ENCODE data around the gene COQ5. TPM values are rescaled to one million over a fixed set of nuclear protein-coding genes. Genes with fewer than 3 reads are reported as not detected.
A peak's percentile ranks its signal among the peaks of the same experiment; 100 is the strongest.
"Not testable (repeated sequence)": the region's sequence is repeated elsewhere in the genome, so short reads cannot be mapped to it uniquely, and the experiment has no call there.

The COQ5 gene
- polyA plus RNA-seq, 4 donors, result 62.0 to 73.6 (median 65.7) TPM

- peak in 2 of 4 donors; percentile 26 to 32 for DNase-seq (ENCODE audit: low read depth in 4 of 4, low spot score in 3 of 4)
Measured at GRCh38 chr12:120529641-120530417, 871 bp upstream of the COQ5 start.

- DNase-seq (ENCODE audit: low read depth in 4 of 4, low spot score in 3 of 4), result no peak
Measured at GRCh38 chr12:120522568-120522967, 6.4 kb downstream of the COQ5 start.

- DNase-seq (ENCODE audit: low read depth in 4 of 4, low spot score in 3 of 4), result not testable (repeated sequence)
Measured at GRCh38 chr12:120519324-120519723, 9.6 kb downstream of the COQ5 start.

- no peak for DNase-seq (ENCODE audit: low read depth in 4 of 4, low spot score in 3 of 4)
Measured at GRCh38 chr12:120515496-120515895, 13.5 kb downstream of the COQ5 start.

DNA sequence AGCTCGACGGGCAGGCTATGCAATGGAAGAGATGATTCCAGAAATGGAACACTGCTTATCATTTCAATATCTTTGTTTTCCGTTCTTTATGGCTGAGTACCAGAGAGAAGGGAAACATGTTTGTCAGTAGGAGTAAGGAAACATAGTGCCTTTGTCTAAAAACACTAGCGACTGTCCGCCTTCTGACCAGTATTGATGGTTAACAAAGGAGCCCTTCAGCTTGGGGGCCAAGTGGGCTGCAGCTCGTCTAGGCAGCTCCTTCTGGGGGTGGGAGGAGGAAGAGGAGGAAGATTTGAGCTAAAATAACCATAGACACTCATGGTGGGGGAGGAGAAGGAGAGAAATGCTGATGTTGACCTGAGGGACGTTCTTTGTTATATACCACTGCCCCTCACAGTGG, 15.0 kb downstream of the COQ5 start:
- DNase-seq (ENCODE audit: low read depth in 4 of 4, low spot score in 3 of 4), result no peak

DNA sequence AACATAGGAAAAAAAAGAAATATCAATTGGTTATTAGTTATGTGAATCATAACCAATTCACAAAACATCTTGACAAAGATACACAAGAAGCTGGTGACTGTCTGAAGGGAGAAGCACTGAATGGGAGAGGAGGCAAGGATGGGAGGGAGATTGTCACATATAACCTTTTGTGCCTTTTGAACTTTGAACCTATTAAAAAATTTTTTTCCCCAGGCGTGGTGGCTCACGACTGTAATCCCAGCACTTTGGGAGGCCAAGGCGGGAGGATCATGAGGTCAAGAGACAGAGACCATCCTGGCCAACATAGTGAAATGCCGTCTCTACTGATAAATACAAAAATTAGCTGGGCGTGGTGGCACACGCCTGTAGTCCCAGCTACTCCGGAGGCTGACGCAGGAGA, 20.4 kb downstream of the COQ5 start:
- DNase-seq (ENCODE audit: low read depth in 4 of 4, low spot score in 3 of 4), result no peak

- no peak for DNase-seq (ENCODE audit: low read depth in 4 of 4, low spot score in 3 of 4)
Measured at GRCh38 chr12:120504587-120504986, 24.4 kb downstream of the COQ5 start.

- no peak for DNase-seq (ENCODE audit: low read depth in 4 of 4, low spot score in 3 of 4)
Measured at GRCh38 chr12:120500581-120500980, 28.4 kb downstream of the COQ5 start.

GRCh38 chr12:120498870-120499515, 30.0 kb downstream of the COQ5 start:
- DNase-seq (ENCODE audit: low read depth in 4 of 4, low spot score in 3 of 4), result no peak

DNA sequence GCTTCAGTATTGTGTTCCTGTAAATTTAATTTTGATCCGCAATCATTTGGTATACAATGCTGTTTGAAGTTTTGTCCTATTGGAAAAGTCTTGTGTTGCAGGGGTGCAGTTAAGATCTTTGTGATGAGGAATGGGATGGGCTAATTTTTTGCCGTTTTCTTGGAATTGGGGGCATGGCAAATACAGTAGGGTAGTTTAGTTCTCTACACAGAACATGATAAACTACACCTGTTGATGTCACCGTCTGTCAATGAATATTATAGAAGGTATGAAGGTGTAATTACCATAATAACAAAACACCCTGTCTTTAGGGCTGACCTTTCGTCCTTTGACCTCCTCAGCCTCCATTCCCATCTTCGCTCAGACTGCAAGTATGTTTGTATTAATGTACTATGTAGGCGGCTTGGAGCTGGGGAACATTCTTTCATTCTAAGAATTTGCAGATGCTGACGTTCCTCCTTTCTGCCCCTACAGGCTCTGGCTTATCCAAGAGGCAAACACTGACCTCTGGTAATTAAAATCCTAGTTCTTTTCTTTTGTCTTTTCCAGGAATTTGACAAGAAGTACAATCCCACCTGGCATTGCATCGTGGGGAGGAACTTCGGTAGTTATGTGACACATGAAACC, 31.3 kb downstream of the COQ5 start:
- DNase-seq (ENCODE audit: low read depth in 4 of 4, low spot score in 3 of 4), result no peak

GRCh38 chr12:120496413-120497340, 32.3 kb downstream of the COQ5 start:
- no peak for DNase-seq (ENCODE audit: low read depth in 4 of 4, low spot score in 3 of 4)

DNA sequence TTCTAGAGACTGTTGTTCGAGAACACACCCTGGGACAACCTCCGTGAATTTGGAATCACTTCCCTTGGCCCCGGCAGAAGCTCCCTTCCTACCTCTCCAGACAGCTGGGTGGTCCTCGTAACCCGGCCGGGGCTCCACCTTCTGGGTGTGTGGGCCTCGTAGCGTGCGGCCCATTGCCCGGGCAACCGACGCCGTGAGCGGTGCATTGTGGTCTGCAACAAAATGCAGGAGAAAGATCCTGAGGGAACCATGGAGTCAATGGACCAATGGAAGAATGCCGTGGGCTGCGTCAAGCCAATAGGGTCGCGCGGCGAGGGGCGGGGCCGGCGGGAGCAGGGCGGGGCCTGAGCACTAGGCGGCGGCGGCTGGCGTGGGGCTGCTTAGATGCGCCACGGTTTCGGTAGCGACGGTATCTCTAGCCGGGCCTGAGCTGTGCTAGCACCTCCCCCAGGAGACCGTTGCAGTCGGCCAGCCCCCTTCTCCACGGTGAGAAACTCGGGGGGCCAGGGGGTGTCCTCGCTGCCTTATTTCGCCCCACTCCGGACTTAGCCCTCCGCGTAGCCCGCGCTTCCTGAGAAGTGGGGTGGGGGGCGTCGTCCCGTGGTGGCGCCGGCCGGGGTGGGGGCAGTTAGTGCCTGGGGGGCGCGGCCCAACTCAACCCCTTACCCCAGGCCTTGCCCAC, 33.1 kb downstream of the COQ5 start, which contains the start of gene DYNLL1:
Gene DYNLL1 (plus strand): TSS at position 383 of the 682 bp plus-strand sequence. CDS start 309 bp downstream, outside the sequence.
- peak; percentile 94 to 98 (median 96) for DNase-seq (ENCODE audit: low read depth in 4 of 4, low spot score in 3 of 4)

DNA sequence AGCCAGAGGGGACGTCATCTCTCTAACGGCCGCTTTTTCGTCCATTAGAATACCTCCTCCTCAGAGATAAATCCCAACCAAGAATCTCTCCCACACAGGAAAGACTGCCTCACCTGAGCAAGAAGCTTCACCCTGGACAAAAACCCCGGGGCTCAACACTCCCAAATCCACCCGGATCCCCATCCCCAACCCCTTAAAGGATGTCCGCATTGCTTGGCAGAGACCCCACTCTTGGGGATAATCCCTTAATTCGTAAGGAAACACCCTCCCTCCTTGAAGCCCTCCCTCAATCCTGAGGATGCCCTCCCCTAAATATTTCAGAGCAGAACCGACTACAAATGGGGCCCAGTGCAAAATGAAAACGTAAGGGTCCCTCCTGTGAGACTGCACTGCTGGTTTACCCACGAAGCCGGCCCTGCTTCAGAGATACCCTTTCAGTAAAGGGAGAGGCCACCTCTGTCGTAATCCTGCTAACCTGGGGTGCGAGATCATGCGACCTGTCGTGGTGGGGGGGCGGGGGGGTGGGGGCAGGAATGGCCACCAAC, 33.7 kb downstream of the COQ5 start:
- no peak for DNase-seq (ENCODE audit: low read depth in 4 of 4, low spot score in 3 of 4)

DNA sequence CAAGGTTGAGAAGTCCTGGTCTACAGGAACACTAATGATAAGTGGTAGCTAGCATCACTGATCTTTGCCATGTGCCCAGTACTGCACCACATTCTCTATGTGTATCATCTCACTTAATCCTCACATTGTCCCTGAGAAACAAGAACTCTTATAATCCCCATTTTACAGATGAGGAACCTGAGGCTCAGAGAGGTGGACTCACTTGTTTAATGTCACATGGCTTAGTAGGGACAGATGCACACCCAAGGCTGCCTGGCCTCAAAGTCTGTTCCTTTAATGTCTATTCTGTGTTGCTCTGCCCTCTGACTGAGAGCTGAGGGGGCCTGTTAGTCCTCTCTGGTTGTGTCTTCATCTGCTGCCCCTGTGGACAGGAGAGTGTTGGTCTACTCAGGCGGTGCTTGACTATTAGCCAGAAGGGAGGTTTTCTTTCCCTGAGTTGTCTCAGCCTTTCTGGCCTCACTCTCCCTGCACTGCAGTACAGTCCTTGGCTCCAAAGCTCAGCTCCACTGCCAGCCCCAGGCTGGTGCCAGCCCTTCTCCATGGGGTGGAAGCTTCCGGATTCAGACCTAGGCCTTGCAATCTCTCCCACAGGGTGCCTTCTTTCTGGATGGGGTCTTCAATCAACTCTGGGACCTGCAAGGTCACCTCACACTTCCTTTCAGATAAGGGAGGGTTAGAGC, 38.0 kb downstream of the COQ5 start:
- no peak for DNase-seq (ENCODE audit: low read depth in 4 of 4, low spot score in 3 of 4)

GRCh38 chr12:120490325-120490724, 38.6 kb downstream of the COQ5 start:
- no peak for DNase-seq (ENCODE audit: low read depth in 4 of 4, low spot score in 3 of 4)

- DNase-seq (ENCODE audit: low read depth in 4 of 4, low spot score in 3 of 4), result no peak
Measured at GRCh38 chr12:120489018-120489417, 39.9 kb downstream of the COQ5 start.

- DNase-seq (ENCODE audit: low read depth in 4 of 4, low spot score in 3 of 4), result no peak
Measured at GRCh38 chr12:120488057-120488640, 40.8 kb downstream of the COQ5 start.

DNA sequence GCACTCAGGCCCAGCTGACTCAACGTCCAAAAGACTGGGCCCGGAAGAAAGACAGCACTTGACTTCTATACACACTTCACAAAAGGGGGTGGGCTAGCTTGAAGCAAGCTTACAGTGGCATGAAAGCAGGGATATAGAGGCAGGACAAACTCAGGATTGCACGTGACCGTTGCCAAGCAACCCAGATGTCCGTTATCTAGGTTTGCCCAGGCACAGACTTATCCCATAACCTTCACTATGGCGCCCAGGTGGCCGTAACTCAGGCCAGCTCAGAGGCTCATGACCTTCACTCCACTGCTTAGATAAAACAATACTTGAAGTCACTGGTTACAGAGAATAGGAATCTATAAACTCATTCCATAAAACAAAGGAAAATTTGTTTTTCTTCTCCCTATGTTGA, 41.4 kb downstream of the COQ5 start:
- not testable (repeated sequence) for DNase-seq (ENCODE audit: low read depth in 4 of 4, low spot score in 3 of 4)
